CD4-positive, alpha-beta memory T cell (primary cell): ENCODE results near the gene EID2. TPM values are rescaled to one million over a fixed set of nuclear protein-coding genes. Genes with fewer than 3 reads are reported as not detected.

Experiments used
- CTCF ChIA-PET: fragments of 350-600 bp; sonication (Branson Sonifier 250); formaldehyde crosslinking; loops from one replicate; lab custom pipeline; 2021; ENCODE audit warnings: inconsistent platforms; ENCODE audit not compliant: partially characterized antibody; lab: Charles Lee
- POLR2A ChIA-PET: fragments of 350-600 bp; sonication (Branson Sonifier 250); formaldehyde crosslinking; loops from one replicate; lab custom pipeline; 2021; ENCODE audit not compliant: partially characterized antibody; lab: Charles Lee
- DNase-seq, 5 donors: peaks; one replicate each; pipeline versions ENCODE4 v3.0.0 to v3.0.0-alpha.2; 2020 to 2022; ENCODE audit warnings: mixed read lengths in 1 of 5
- H3K27ac ChIP-seq: one replicate; pipeline ENCODE4 v1.7.0; 2013; ENCODE audit warnings: low read depth, low read length
- H3K27me3 ChIP-seq: 2 replicates; pipeline ENCODE4 v1.7.0; 2013; ENCODE audit warnings: mild to moderate bottlenecking, low read length, moderate library complexity; ENCODE audit not compliant: insufficient read depth
- H3K36me3 ChIP-seq: 2 replicates; pipeline ENCODE4 v1.7.0; 2013; ENCODE audit warnings: mild to moderate bottlenecking, low read length, moderate library complexity; ENCODE audit not compliant: insufficient read depth
- H3K4me1 ChIP-seq: 2 replicates; pipeline ENCODE4 v1.7.0; 2013; ENCODE audit warnings: mild to moderate bottlenecking, low read length, moderate library complexity; ENCODE audit not compliant: insufficient read depth
- H3K4me3 ChIP-seq, 2 donors: one replicate each; pipeline ENCODE4 v1.7.0; 2013; ENCODE audit warnings: low read length in 2 of 2, mild to moderate bottlenecking in 1 of 2
- H3K9me3 ChIP-seq, 2 donors: one replicate each; pipeline ENCODE4 v1.7.0; 2013; ENCODE audit warnings: low read length in 2 of 2, control low read depth in 1 of 2; ENCODE audit not compliant: control insufficient read depth in 1 of 2
- H3K27ac Mint-ChIP-seq, 7 donors: one replicate each; pipeline ENCODE4 v1.8.0; 2020 to 2021; ENCODE audit warnings: mixed read lengths in 7 of 7, mild to moderate bottlenecking in 6 of 7, inconsistent platforms in 3 of 7, moderate library complexity in 3 of 7
- H3K27me3 Mint-ChIP-seq, 2 donors: one replicate each; pipeline ENCODE4 v1.8.0; 2020 to 2021; ENCODE audit warnings: mixed read lengths in 2 of 2
- H3K36me3 Mint-ChIP-seq, 2 donors: one replicate each; pipeline ENCODE4 v1.8.0; 2020 to 2021; ENCODE audit warnings: mixed read lengths in 2 of 2, inconsistent platforms in 1 of 2, mild to moderate bottlenecking in 1 of 2
- H3K4me1 Mint-ChIP-seq, 4 donors: one replicate each; pipeline ENCODE4 v1.8.0; 2020 to 2021; ENCODE audit warnings: mixed read lengths in 4 of 4, mild to moderate bottlenecking in 1 of 4
- H3K4me3 Mint-ChIP-seq, 8 donors: one replicate each; pipeline ENCODE4 v1.8.0; 2020 to 2021; ENCODE audit warnings: mixed read lengths in 8 of 8, mild to moderate bottlenecking in 7 of 8, moderate library complexity in 6 of 8, inconsistent platforms in 3 of 8
- H3K9me3 Mint-ChIP-seq, 8 donors: one replicate each; pipeline ENCODE4 v1.8.0; 2020 to 2021; ENCODE audit warnings: mixed read lengths in 8 of 8, mild to moderate bottlenecking in 5 of 8, inconsistent platforms in 3 of 8, moderate library complexity in 1 of 8
- intact Hi-C: fragments of 100-400 bp; cut with micrococcal nuclease; formaldehyde crosslinking; loops from one replicate; pipeline ENCODE4 v1.15.1; 2023
- polyA plus RNA-seq, 2 donors: library from polyadenylated mRNA; unstranded; fragments of 300-500 nt; fragmentation: Illumina TruSeq; gene quantifications; one replicate each; pipeline ENCODE4 v1.2.3, GENCODE V29; 2021
- total RNA-seq, 2 experiments: library from RNA; stranded (reverse); gene quantifications; one replicate each; pipeline ENCODE4 v1.2.3, GENCODE V29; 2021

Gene EID2
- total and polyA plus RNA-seq, 4 experiments from 2014 or later: 22.0 to 34.9 (median 22.5) TPM

GRCh38 chr19:39492225-39492624 lies 47.7 kb downstream of the EID2 start:
- CTCF ChIA-PET: interaction anchor here (1.2 kb wide), 1 partner anchor 11 kb away, joined by 3 read pairs; no protein-coding TSS in a partner anchor
- POLR2A ChIA-PET: interaction anchor here (0.6 kb wide), 1 partner anchor 44 kb away, joined by 3 read pairs; no protein-coding TSS in a partner anchor
- Histone ChIP-seq H3K9me3 (no peaks in the 10 kb centered on the region), H3K4me1 (no peaks in the 10 kb centered on the region), H3K4me3 (no peak overlapping the region), H3K36me3 (peaks cover 22% of the 10 kb centered on the region), H3K27me3 (no peaks in the 10 kb centered on the region), H3K27ac (no peak overlapping the region)
- Mint-ChIP-seq H3K36me3 (peaks cover 14 to 30% of the 10 kb centered on the region in 2 donors), H3K9me3 (no peaks in the 10 kb centered on the region), H3K4me3 (no peak overlapping the region), H3K27me3 (peaks cover 6 to 8% of the 10 kb centered on the region in 2 donors), H3K4me1 (no peaks in the 10 kb centered on the region), H3K27ac (no peak overlapping the region)
- intact Hi-C loops: no loop called here
- DNase-seq: no peak

DNA sequence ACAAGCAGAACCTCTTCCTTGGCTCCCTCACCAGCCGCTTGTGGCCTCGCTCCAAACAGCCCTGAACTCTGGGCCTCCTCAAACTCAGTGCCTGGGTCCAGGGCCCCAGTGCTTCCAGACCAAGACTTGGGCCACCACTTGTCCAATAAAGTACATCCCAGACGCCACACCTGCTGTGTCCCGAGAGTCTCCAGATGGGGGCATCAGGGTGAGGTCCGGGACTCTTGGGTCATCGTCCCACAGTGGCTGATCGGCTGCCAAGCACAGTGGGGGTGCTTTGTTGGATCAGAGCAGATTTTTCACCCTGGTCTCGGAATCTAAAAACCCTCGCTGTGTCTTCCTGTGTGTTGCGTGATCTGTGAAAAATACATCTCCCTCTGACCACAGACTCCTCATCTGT lies 50.2 kb downstream of the EID2 start:
- no peaks in the 10 kb centered on the region for H3K9me3 ChIP-seq
- peaks cover 24 to 50% of the 10 kb centered on the region in 2 donors for H3K36me3 Mint-ChIP-seq
- H3K4me3 ChIP-seq: no peak overlapping the region
- H3K4me1 ChIP-seq: no peaks in the 10 kb centered on the region
- H3K27me3 Mint-ChIP-seq: no peaks in the 10 kb centered on the region
- H3K27me3 ChIP-seq: no peaks in the 10 kb centered on the region
- intact Hi-C loops: no loop called here
- ChIA-PET POLR2A (no interaction called here), CTCF (no interaction called here)
- DNase-seq: no peak
- H3K27ac Mint-ChIP-seq: no peak overlapping the region
- no peaks in the 10 kb centered on the region for H3K9me3 Mint-ChIP-seq
- peaks cover 0 to 4% (median 0%) of the 10 kb centered on the region in 4 donors for H3K4me1 Mint-ChIP-seq
- H3K36me3 ChIP-seq: peaks cover 40% of the 10 kb centered on the region
- no peak overlapping the region for H3K4me3 Mint-ChIP-seq
- H3K27ac ChIP-seq: no peak overlapping the region

Other genes with a start within 250 kb of the EID2 start
- not detected for gene IFNL1, start 243.8 kb downstream of the EID2 start, total RNA-seq
- 1 to 10 TPM in 1 of 2 donors, not detected in 1; 1.6 TPM for gene IFNL1, start 243.8 kb downstream of the EID2 start, polyA plus RNA-seq
- 1 to 10 TPM; 8.4 to 8.5 TPM for gene LRFN1, start 219.3 kb downstream of the EID2 start, total RNA-seq
- 1 to 10 TPM; 2.0 to 4.5 TPM for gene LRFN1, start 219.3 kb downstream of the EID2 start, polyA plus RNA-seq
- gene GMFG, start 204.1 kb downstream of the EID2 start, total RNA-seq: 100 to 1,000 TPM; 384 to 389 TPM
- gene GMFG, start 204.1 kb downstream of the EID2 start, polyA plus RNA-seq: 1,000 to 10,000 TPM; 1,040 to 1,509 TPM
- 10 to 100 TPM; 65.0 to 79.6 TPM for gene SAMD4B, start 197.7 kb downstream of the EID2 start, total RNA-seq
- 10 to 100 TPM in 1 of 2 donors, 1 to 10 TPM in 1; 7.3 to 20.2 TPM for gene SAMD4B, start 197.7 kb downstream of the EID2 start, polyA plus RNA-seq
- 10 to 100 TPM; 49.2 to 53.8 TPM for gene PAF1, start 149.1 kb downstream of the EID2 start, total RNA-seq
- gene PAF1, start 149.1 kb downstream of the EID2 start, polyA plus RNA-seq: 10 to 100 TPM; 21.5 to 46.7 TPM
- gene MED29, start 148.8 kb downstream of the EID2 start, total RNA-seq: 10 to 100 TPM; 43.1 to 51.3 TPM
- 10 to 100 TPM; 50.6 to 59.8 TPM for gene MED29, start 148.8 kb downstream of the EID2 start, polyA plus RNA-seq
- 100 to 1,000 TPM; 151 to 152 TPM for gene ZFP36, start 133.3 kb downstream of the EID2 start, total RNA-seq
- 100 to 1,000 TPM; 164 to 191 TPM for gene ZFP36, start 133.3 kb downstream of the EID2 start, polyA plus RNA-seq
- gene PLEKHG2, start 127.5 kb downstream of the EID2 start, total RNA-seq: 10 to 100 TPM; 12.1 to 17.0 TPM
- 1 to 10 TPM; 1.4 to 5.1 TPM for gene PLEKHG2, start 127.5 kb downstream of the EID2 start, polyA plus RNA-seq
- gene RPS16, start 104.2 kb downstream of the EID2 start, total RNA-seq: 1,000 to 10,000 TPM; 4,061 to 4,227 TPM
- 1,000 to 10,000 TPM; 1,590 to 2,052 TPM for gene RPS16, start 104.2 kb downstream of the EID2 start, polyA plus RNA-seq
- 100 to 1,000 TPM; 234 to 236 TPM for gene SUPT5H, start 94.6 kb downstream of the EID2 start, total RNA-seq
- gene SUPT5H, start 94.6 kb downstream of the EID2 start, polyA plus RNA-seq: 100 to 1,000 TPM in 1 of 2 donors, 10 to 100 TPM in 1; 47.4 to 111 TPM
- gene TIMM50, start 59.3 kb downstream of the EID2 start, total RNA-seq: 10 to 100 TPM; 47.2 to 49.6 TPM
- 10 to 100 TPM; 39.1 to 50.4 TPM for gene TIMM50, start 59.3 kb downstream of the EID2 start, polyA plus RNA-seq
- gene DLL3, start 41.2 kb downstream of the EID2 start, total RNA-seq: under 1 TPM in 1 of 2 experiments, not detected in 1; 0.14 TPM
- under 1 TPM; 0.16 to 0.19 TPM for gene DLL3, start 41.2 kb downstream of the EID2 start, polyA plus RNA-seq
- gene SELENOV, start 25.0 kb downstream of the EID2 start, total RNA-seq: not detected
- not detected for gene SELENOV, start 25.0 kb downstream of the EID2 start, polyA plus RNA-seq
- 1 to 10 TPM; 7.7 to 8.8 TPM for gene EID2B, start 7.3 kb downstream of the EID2 start, total RNA-seq
- gene EID2B, start 7.3 kb downstream of the EID2 start, polyA plus RNA-seq: 1 to 10 TPM; 6.1 to 7.8 TPM
- not detected for gene LGALS13, start 62.4 kb upstream of the EID2 start, total RNA-seq
- gene LGALS13, start 62.4 kb upstream of the EID2 start, polyA plus RNA-seq: not detected
- gene LGALS16, start 115.8 kb upstream of the EID2 start, total RNA-seq: not detected
- gene LGALS16, start 115.8 kb upstream of the EID2 start, polyA plus RNA-seq: not detected
- gene LGALS14, start 164.3 kb upstream of the EID2 start, total RNA-seq: not detected
- 1 to 10 TPM in 1 of 2 donors, not detected in 1; 1.0 TPM for gene LGALS14, start 164.3 kb upstream of the EID2 start, polyA plus RNA-seq
- gene CLC, start 197.9 kb upstream of the EID2 start, total RNA-seq: under 1 TPM; 0.58 to 0.96 TPM
- gene CLC, start 197.9 kb upstream of the EID2 start, polyA plus RNA-seq: under 1 TPM in 1 of 2 donors, not detected in 1; 0.93 TPM
- gene LEUTX, start 238.7 kb upstream of the EID2 start, total RNA-seq: not detected
- not detected for gene LEUTX, start 238.7 kb upstream of the EID2 start, polyA plus RNA-seq